Cardiac muscle cell (in vitro differentiated cells and primary cell): ENCODE results near the gene KCTD18. TPM values are rescaled to one million over a fixed set of nuclear protein-coding genes. Genes with fewer than 3 reads are reported as not detected.

ENCODE experiments used
- DNase-seq, 2 donors: peaks; one replicate each; pipeline versions ENCODE4 v3.0.0 to v3.0.0-alpha.2; 2010 to 2017; ENCODE audit warnings: low read depth in 1 of 2, low spot score in 1 of 2
- H3K27ac ChIP-seq: fragments of 200-600 bp; sonication (generic); 2 replicates; pipeline ENCODE4 v1.5.1; 2016
- H3K27me3 ChIP-seq: fragments of 200-600 bp; sonication (generic); 2 replicates; pipeline ENCODE4 v1.6.0; 2016; ENCODE audit warnings: control low read depth
- H3K36me3 ChIP-seq: fragments of 200-600 bp; sonication (generic); 2 replicates; pipeline ENCODE4 v1.5.1; 2016; ENCODE audit warnings: control low read depth
- H3K4me1 ChIP-seq: fragments of 200-600 bp; sonication (generic); 2 replicates; pipeline ENCODE4 v1.8.1; 2017; ENCODE audit warnings: low read depth, mild to moderate bottlenecking, mixed run types
- H3K4me3 ChIP-seq: fragments of 200-600 bp; sonication (generic); 2 replicates; pipeline ENCODE4 v1.5.1; 2016; ENCODE audit warnings: mild to moderate bottlenecking
- H3K9me3 ChIP-seq: fragments of 200-600 bp; sonication (generic); 2 replicates; pipeline ENCODE4 v1.5.1; 2017; ENCODE audit warnings: low read depth, mild to moderate bottlenecking, control low read depth
- CTCF ChIP-seq: IDR thresholded peaks from 2 replicates; pipeline ENCODE4 v1.5.1; 2012; ENCODE audit warnings: low read depth, mild to moderate bottlenecking, low read length
- polyA plus RNA-seq: library from polyadenylated mRNA; unstranded; fragments of >200 nt; fragmentation: Nextera tagmentation; extraction: Ambion mirVana; gene quantifications from 2 replicates; pipeline ENCODE4 v1.2.1, GENCODE V29; 2016
- total RNA-seq: library from RNA; depleted of rRNA; stranded (reverse); fragments of >200 nt; gene quantifications from 2 replicates; pipeline ENCODE4 v1.2.3, GENCODE V29; 2016

KCTD18 gene
- total and polyA plus RNA-seq, 2 experiments from 2014 or later, result 12.5 to 20.8 TPM

GRCh38 chr2:200466425-200467418 is 43.1 kb downstream of the KCTD18 start:
- no peak overlapping the region for H3K27ac ChIP-seq
- no peak overlapping the region for H3K4me3 ChIP-seq
- no peaks in the 10 kb centered on the region for H3K9me3 ChIP-seq
- TF ChIP-seq CTCF, result no peak
- H3K27me3 ChIP-seq, result no peaks in the 10 kb centered on the region
- peak in 1 of 2 donors; percentile 95 for DNase-seq
- no peaks in the 10 kb centered on the region for H3K4me1 ChIP-seq
- H3K36me3 ChIP-seq, result peaks cover 3% of the 10 kb centered on the region

DNA sequence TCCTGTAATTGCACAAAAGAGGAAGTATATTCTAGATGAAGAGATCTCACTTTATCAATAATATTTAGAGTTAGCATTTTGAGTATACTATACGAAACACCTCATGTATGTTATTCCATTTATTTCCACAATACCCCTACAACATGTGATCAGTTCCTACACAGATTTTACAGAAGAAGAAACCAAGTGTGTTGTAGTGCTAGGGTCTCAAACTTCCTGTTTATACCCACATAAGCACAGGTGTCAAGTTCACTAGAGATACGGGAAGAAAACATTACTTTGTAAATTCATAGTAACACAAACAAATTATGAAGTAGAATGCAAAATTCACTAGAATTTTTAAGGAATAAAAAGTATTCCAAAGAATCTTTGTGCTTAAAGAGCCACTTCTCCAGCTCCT is 46.4 kb downstream of the KCTD18 start:
- Histone ChIP-seq H3K36me3 (no peaks in the 10 kb centered on the region), H3K4me3 (no peak overlapping the region), H3K4me1 (no peaks in the 10 kb centered on the region), H3K9me3 (no peaks in the 10 kb centered on the region), H3K27me3 (no peaks in the 10 kb centered on the region), H3K27ac (no peak overlapping the region)
- DNase-seq, result no peak
- TF ChIP-seq CTCF, result no peak

GRCh38 chr2:200461846-200462710 is 47.8 kb downstream of the KCTD18 start:
- Histone ChIP-seq H3K9me3 (no peaks in the 10 kb centered on the region), H3K4me1 (no peaks in the 10 kb centered on the region), H3K27ac (no peak overlapping the region), H3K36me3 (no peaks in the 10 kb centered on the region), H3K4me3 (no peak overlapping the region), H3K27me3 (no peaks in the 10 kb centered on the region)
- no peak for DNase-seq
- TF ChIP-seq CTCF, result no peak

DNA sequence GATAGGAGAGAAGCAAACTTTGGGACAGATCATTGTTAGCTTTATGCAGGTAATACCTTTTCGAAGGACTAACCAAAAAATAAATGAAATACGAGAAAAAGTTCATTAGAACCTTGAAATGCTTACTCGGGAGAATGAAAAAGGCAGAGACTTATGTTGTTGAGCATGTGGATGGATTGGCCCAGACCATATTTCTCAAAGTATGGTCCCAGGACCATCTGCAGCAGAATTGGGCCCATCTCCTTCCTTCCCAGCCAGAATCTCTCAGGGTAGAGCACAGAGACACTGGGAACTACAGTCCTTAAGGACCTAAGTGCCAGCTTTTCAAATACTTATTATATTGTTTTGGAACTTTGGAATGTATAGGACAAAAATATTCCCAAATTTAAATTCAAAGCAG is 50.8 kb downstream of the KCTD18 start:
- H3K4me1 ChIP-seq, result no peaks in the 10 kb centered on the region
- H3K27me3 ChIP-seq, result no peaks in the 10 kb centered on the region
- no peak overlapping the region for H3K4me3 ChIP-seq
- H3K9me3 ChIP-seq, result no peaks in the 10 kb centered on the region
- DNase-seq, result no peak
- TF ChIP-seq CTCF, result no peak
- H3K36me3 ChIP-seq, result no peaks in the 10 kb centered on the region
- no peak overlapping the region for H3K27ac ChIP-seq

DNA sequence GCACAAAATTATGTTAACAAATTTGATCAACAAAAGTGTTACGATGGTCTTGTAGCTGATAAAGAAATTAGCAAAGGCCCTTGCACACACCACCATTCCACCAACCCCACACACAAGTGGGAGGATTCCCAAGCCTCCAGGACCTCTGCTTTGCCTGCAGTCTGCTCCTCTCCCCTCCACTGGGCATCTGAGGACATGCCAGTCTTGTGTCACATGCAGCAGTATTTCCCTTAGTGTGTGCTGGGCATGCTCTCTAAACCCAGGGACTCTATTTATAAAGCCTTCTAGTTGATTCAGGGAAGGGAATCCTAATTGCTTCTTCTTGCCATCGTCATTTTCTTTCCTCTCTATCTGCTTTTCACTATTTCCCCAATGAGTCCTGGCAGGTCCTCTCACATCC is 53.3 kb downstream of the KCTD18 start:
- no peaks in the 10 kb centered on the region for H3K36me3 ChIP-seq
- TF ChIP-seq CTCF, result no peak
- H3K4me3 ChIP-seq, result no peak overlapping the region
- no peaks in the 10 kb centered on the region for H3K9me3 ChIP-seq
- no peak for DNase-seq
- H3K4me1 ChIP-seq, result no peaks in the 10 kb centered on the region
- no peaks in the 10 kb centered on the region for H3K27me3 ChIP-seq
- H3K27ac ChIP-seq, result no peak overlapping the region
